HG03520 (cell line): ENCODE results near the gene TTC28.

Experiments used
- ATAC-seq: cut with Tn5 transposase; IDR thresholded peaks from one replicate; pipeline ENCODE4 v1.9.1; 2021; ENCODE audit warnings: mild to moderate bottlenecking, moderate library complexity; ENCODE audit not compliant: unreplicated experiment

TTC28 gene

DNA sequence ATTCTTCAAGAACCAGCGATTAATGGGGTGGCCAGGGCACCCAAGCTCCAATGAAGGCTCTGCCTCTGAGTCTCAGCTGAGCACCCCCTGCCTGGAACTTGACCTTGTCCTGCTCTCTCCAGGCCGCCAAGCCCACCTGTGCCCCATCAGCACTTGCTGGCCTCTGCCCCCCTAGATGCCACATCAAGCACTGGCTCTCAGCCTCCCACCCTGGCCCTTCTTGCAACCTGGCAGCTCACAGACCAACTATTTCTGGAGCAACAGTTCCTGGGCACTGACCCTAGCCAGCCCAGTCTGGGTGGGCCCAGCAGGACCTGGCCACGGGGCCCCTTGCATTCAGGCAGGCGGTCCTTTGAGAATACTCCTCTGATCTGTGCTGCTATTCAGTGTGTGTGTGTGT is 661.8 kb downstream of the TTC28 start:
- no peak for ATAC-seq

DNA sequence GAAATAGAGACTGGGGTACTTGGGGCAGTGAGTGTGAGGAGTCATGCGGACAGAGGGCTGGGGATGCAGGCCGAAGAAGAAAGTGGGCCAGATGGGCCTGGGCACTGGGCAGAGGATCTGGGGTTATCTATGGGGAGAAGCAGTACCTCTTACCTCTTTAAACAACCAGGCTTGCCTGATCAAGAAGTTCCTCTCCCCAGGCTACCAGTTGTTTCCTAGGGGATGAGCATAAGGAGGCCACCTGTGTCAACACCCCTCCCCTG is 662.2 kb downstream of the TTC28 start:
- ATAC-seq = no peak

DNA sequence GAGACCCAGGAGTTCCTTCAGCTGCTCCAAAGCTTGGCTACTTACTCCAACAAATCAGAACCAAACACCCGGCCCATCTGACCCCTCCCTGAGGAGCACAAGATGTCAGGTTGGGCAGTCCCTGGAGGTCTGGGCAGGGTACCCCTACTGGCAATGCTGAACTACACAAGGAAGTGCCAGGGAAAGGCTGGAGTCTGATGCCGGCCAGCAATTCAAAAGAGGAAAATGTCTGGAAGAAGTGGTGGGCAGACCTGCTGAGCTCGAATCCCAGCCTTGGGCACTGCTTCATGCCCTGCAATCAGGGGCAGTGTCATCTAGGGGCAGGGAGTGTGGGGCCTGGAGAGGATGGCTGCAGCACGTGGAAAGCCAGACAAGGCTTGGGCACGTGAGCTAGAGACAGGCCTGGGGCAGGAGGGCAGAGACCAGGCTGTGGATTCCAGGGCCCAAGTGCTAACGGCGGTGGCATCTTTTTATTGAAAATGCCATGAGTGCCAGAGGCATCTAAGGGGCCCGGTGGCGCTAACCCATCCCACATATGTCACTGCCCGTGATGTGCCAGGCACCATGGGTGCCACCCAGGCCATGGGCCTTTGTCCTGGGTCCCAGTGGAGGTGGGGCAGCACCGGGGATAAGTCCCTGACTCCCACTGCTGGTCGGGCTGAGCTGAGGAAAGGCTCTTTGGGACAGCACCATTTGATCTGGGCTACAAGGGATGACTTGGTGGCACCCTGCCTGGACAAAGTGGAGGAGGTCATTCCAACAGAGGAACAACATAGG is 662.7 kb downstream of the TTC28 start:
- no peak for ATAC-seq

DNA sequence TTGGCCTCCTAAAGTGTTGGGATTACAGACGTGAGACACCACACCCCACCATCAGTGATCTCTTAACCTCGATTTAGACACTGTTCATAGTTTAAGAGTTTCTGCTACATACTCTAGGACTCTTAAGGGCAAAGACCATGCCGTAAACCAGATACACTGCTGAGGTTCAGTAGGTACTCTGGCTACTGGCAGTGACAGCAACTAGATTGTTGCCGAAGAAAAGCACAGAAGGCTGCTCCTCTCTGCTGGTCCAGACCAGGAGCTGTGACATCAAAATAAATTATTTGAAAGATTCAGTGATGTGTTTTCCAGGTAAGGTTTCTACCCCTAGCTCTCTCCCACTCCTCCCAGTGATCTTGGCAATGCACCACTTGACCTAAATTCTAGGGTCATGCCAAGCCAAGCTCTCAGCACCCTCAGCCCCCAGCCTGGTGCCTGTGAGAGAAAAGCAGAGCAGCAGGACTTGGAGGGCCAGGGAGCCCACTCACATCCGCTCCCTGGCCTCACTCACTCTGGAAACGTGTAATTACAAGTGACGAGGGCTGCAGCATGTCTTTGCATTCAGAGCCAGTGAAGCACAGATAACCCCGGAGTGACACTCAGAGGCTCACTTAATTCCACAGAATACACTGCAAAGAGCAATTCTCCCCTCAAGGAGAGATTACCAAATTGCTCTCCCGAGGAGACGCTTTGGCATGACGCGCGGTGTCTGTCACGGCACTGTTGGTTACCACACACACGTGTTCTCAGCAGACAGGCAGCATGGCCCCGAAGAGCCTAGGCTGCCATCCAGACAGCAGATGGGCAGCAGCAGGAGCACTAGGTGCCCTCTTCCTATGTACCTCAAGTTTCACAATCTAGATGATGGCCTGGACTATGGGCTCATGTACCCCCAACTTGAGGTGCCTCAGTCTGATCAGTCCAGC is 663.7 kb downstream of the TTC28 start:
- ATAC-seq = no peak

DNA sequence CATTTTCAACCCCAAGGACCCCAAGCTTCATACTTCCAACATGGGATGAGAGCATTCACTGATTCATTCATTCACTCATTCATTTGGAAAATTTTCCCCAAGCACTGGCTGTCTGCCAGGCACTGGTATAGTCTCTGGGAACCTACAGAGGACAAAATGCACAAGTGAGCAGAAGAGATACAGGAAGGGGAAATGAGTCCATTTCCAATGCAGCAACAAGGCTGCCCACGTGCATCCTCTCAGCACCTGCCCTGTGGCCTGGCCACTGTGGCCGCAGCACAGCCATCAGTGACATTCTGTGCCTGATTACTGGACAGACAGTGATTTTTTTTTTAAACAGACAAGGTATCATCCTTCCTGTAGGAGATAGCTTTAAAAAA is 664.6 kb downstream of the TTC28 start:
- no peak for ATAC-seq

DNA sequence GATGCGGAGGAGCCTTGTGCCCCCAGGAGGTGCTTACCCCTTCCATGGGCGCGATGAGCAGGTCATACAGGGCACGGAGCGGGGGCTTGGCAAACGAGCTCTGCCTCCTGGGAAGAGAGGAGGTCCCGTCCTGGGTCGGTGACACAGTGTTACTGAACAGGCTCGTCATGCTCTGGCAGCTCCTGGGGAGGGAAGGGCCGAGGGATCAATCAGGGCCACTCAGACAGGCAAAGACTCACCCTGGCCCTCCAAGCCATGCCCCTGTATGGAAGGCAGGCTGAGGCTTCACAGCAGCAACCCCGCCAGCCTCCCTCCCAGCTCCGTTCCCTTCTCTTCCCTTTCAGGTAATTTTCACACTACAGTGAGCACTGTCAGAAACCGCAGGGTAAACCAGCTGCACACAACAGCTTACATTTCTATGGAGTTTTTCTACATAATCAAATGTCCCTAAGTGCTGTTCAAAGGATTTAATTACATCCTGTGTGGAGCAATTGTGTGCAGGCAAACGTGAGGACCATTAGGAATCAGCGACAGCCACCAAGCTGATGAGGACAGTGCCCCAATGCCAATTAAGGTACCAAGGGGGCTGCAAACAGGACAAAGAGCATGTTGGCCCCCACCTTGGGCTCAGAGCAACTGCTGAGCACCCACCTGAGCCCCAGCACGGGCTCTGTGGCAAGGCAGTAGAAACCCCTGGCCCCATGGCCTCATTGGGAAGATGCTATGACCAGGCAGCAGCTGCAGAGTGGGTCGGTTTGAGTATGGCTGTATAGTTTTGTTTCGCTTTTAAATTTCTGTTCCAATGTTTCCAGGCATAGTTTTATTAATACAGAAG is 665.2 kb downstream of the TTC28 start:
- no peak for ATAC-seq

DNA sequence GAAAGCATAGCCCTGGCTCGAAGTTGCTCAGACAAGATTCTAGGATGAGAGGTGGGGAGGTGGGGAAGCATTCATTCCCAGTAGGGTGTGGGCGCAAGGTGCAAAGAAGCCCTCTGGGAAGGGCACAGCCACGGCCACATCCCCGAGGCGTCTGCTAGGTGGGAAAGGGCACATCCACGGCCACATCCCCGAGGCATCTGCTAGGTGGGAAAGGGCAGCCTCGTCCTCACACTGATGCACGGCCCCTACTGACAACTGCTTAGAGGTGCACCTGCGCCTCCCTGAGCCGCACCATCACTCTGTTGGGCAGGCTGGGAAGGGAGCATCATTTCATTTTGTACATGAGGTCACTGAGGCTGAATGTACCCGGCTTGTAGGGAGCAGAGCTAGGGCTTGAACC is 666.0 kb downstream of the TTC28 start:
- no peak for ATAC-seq

DNA sequence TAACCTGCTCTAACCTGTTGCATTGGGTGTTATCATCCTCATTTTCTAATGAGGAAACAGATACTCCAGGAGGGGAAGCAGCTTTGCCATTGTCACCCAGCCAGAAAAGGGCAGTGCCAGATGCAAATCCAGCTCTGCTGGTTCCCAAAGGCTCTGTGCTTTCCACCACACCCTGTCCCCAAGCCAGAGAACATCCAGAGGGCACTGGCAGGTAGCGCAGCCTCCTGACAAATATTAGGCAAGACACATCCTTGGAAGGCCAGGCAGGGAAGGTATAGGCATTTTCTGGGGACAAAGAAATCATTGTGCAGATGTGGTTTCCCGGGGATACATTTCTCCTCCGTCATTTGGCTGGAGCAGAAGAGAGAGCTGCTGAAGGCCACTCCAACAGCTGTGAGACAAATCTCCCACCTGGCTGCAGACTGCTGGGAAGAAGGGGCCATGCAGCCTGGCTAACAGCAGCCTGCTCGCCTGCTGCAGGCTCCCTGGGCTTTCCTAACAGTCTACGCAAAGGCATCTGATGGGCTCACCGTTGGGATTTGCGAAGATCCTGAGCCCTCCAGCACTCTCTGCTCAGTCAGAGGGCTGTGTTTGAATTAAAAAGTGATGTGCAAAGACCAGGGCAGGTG is 666.7 kb downstream of the TTC28 start:
- no peak for ATAC-seq

DNA sequence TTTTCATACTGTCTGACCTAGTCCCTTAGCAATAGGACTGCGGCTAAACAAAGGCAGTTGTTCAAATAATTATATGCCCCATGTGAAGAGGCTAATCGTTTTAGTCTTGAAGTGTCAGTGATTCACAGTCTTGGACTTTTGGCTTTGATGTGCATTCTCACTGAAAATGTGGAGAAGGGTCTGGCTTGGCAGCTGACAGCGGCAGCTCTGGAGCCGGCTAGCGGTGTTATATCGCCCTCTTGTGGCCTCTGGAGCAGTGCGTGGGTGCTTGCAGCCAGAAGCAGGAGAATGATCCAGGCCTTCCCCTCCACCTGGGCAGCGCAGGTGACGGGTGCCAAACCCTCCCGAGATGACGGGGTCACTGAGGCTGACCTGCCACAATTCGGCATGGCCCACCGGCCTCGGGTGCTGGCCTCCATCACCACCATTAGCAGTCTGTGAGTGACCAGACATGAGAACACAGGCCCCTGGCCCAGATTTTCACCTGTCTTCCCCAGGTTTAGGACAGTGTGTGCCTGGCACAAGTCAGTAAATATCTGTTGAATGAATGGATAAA is 670.3 kb downstream of the TTC28 start:
- ATAC-seq = no peak

DNA sequence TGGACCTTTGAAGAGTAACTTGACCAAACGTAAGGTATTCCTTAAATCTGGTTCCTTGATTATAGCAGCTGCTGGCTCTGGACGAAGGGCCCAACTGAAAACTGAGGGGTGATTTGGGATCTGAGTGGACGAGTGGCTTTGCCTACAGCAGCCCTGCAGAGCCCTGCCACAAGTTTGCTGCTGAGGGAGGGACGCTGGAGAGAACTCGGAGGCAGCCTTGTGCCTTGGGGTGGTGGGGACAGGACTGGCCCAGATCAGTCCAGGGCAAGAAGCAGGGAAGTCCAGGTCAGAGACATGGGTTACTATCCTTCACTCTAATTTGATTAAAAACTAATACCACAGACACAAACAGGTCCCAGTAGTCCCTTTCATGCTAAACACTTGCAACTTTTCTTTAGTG is 671.0 kb downstream of the TTC28 start:
- no peak for ATAC-seq

DNA sequence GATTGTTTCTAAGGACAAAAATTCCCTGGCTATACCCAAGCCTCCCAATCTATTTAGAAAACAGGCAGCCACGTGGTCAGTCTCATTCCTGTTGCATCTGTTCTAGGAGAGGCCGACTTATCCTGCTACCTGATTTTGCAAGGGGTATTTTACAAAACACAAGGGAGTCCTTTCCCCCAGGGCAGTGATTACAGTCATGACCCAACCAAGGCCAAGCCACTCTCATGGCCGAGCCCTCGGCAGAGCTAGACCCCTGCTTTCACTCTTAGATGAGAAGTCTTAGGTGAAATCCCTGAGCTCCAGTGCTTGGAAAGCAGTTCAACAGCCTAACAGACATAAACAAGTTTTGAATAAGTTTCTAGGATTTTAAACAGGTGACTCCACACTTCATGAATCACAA is 671.6 kb downstream of the TTC28 start:
- no peak for ATAC-seq

DNA sequence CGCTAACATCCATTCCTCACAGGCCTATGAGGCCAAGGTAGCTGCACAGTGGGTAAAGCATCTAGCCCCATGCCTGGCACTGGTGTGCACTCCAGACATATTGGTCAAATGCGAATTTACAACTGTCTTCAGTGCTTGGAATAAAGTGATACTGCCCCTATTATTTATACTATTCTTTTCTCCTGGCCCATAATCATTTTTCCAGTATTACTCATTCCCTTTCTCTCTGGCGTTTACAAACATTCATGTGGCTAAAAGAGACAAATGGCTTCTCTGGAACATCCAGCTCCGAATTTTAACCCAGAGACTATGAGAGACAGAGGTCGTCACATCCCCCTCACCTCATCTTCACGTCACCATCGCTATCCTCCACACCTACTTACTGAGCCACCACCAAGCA is 673.4 kb downstream of the TTC28 start:
- ATAC-seq = no peak

DNA sequence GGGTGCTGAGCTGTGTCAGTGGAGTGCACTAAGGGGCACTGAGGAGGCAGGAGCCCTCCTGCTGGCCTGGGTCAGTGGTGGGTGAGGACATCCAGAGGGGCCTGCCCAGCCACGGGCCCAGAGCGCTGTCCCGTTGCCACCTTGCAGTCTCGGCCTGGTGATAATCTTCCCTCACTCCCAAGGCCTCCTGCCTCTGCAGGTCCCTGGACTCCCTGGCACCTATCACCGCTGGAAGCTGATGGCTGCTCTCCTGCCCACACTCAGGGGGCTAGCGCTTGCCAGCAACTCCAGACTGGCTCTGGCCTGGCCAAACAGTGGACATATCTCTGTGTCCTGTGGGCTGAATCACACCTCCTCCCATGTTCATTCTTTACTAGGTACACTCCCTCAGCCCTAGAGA is 674.1 kb downstream of the TTC28 start:
- ATAC-seq = no peak

DNA sequence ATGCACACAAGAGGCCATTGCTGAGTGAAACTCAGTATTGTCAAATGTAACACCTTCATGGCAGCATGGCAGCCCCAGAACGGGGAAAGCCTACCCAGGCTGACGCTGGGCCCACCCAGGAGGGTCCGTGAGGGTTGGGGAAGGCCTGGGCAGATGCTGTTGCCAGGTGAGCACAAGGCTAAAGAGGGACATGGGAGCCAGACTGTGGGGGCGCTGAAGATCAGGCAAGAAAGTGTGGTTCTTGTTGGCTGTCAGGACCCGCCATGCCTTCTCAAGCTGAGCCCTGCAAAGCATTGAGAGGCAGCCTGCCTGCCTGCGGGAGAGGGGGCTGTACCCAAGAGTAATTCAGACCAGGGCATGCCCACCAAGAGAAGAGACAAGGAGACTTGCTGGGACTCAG is 675.6 kb downstream of the TTC28 start:
- ATAC-seq = no peak

DNA sequence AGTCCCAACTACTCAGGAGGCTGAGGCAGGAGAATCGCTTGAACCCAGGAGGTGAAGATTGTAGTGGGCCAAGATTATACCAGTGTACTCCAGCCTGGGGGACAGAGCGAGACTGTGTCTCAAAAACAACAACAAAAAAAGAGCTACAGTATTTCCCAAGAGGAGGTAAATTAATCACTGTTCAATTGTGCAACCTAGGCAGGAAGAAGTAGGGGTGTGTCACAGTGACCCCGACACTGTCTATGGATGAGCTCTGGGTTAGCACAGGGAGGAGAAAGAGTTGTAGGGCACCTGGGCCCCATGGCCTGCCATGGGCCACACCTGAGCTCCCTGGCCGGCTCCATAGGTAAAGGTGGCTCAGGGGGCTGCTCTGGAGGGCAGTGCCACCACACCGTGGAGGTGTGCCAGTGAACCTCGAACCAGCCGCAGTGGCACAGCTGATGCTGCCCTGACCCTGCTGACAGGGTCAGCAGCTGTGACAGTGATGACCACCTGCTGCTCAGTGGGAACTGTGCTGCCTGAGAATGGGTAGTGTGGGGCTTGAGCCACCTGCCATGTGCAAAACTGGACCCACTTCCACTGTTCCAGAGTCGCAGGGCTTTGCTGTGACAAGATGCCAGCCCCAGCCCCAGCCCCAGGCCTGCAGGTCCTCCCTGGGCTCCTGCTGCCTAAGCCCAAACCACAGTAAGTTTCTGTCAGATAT is 676.6 kb downstream of the TTC28 start:
- no peak for ATAC-seq

DNA sequence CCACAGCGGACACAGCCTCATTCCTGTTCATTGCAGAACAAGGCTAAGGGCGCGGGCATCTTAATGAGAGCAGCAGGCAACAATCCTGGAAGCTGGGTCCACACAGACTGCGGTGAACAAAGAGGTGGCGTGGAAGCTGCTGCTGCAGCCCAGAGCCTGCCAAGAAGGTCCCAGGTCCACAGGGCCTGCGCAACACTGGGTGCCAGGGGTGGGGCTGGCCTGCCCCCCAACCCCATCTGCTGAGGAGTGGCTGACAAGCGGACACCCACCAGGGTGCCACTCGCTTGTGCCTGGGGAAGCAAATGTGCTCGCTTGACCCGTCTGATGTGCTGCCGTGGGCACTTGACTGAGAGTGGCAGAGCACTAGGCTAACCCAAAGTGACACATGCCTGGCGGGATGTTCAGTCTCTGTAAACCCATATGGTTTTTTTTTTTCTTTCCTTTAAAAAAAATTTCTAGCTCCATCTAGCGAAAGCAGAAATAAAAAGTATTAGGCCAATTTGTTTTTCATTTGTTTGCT is 677.4 kb downstream of the TTC28 start:
- ATAC-seq = no peak

DNA sequence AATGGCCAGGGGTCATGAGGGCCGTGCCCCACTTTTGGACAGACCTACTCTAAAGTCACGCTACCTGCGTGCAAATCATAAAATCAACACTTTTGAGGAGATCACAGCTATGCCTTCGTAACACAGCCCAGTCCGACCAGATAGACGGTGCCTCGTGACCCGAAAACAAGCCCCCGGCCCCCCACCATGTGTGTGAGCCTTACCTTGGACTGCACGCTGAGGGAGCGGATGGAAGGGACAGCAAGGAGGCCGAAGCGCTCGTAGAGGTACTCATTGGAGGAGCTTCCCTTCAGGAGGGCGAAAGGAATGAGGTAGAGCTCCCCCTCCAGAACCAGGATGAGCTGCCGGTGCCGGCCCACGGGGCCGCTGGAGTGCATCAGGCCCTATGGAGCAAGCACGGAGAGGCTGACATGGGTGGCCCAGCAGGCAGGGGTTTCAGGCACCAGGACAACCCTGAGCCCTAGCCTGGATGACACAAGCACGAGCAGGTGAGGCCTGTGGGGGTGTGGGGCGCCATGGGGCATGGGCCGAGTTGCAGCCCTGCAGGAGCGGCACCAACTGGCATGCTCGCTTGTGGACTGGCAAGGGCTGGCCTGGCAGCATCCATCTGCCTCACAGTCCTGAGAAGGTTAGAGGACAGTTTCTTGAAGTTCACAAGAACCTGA is 678.3 kb downstream of the TTC28 start:
- ATAC-seq = no peak

DNA sequence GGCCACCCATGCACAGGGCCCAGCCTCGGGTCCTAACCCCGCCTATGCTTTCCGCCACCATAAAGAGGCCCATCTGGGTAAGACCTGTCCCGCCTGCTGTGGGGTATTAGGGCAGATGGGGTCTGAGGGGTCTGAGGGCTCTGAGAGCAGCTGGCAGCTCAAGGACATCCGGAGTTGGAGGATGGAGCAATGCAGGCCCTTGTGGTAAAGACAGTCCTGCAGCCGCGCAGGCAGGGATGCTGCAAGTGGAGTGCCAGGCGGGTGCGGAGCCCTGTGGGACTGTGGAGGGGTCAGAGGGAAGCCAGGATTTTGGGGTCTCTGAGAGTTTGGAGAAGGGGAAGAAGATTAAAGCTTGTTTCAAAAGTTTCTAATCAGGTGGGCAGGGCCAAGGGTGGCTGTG is 679.3 kb downstream of the TTC28 start:
- ATAC-seq = no peak

DNA sequence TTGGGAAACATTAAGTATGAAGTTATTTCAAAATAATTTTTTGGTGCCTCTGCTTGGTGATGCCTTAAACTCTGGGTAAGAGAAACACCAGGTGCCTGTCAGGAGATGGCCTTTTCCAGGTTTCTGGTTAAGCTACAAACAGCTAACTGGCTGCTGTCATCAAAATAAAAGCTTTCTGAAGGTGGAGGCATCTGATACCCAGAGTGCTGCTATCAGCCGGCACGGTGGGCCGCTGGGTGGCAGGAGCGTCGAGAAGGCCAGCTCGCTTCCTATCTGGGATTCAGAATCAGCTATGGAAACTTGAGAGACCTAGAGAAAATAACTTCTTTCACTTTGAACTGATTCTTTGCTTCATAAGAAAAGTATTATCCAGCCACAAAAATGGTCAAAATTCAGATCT is 679.8 kb downstream of the TTC28 start:
- no peak for ATAC-seq
